Measurements from ENCODE around the gene MUCL3.

The MUCL3 gene, protein sequence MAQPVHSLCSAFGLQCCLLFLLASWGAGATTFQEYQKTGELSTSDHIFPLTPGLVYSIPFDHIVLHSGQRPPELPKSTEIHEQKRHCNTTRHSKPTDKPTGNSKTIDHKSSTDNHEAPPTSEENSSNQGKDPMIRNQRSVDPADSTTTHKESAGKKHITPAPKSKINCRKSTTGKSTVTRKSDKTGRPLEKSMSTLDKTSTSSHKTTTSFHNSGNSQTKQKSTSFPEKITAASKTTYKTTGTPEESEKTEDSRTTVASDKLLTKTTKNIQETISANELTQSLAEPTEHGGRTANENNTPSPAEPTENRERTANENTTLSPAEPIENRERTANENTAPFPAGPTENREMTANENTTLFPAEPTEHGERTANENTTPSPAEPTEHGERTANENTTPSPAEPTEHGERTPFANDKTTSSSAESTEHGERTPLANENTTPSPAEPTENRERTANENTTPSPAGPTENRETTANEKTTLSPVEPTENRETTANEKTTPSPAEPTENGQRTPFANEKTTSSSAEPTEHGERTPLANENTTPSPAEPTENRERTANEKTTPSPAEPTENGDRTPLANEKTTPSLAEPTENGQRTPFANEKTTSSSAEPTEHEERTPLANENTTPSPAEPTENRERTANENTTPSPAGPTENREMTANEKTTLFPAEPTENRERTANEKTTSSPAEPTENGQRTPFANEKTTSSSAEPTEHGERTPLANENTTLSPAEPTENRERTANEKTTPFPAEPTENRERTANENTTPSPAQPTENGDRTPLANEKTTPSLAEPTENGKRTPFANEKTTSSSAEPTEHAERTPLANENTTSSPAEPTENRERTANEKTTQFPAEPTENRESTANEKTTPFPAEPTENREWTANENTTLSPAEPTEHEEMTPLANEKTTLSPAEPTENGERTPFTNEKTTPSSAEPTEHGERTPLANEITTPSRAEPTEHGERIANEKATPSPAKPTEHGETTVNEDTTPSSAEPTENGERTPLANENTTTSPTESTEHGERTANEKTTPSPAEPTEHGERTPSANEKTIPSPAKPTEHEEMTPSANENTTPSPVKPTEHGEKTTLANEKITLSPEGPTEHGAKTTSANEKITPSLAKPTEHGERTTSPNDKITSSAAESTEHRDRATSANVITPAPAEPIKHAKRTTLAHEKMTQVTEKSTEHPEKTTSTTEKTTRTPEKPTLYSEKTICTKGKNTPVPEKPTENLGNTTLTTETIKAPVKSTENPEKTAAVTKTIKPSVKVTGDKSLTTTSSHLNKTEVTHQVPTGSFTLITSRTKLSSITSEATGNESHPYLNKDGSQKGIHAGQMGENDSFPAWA (N-terminal part only)

DNA sequence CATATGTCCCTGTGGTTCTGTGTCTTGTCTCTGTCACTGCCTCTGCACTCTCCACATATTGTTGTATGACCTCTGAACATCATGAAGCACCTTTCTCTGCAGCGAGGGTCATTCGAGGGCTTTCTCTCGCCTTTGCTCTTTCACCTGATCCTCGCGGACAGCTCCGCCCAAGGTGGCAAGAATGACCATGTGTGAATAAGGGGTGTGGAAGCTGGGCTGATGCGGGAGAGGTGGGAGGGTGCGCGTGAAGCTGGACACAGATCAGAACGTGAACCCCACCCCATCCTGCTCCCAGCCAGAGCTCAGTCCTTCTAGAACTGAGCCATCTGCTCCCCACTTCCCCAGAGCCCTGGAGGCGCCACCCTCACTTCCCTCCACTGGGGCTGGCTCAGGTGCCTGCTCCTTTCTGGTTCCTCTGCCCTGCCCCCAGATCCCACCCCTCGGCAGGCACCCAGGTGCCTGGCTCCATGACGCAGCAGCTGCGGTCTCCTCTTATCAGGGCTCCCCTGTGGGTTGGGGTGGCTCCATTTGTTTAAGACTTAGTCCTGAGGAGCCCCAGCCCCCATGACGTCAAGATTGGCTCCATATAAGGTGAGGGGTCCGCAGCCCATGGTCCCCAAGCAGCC is at the start of gene MUCL3:
Gene MUCL3 (plus strand): TSS at position 613 of the 626 bp plus-strand sequence. CDS start 27 bp downstream, outside the sequence.
- TF ChIP-seq, protein P1, sequence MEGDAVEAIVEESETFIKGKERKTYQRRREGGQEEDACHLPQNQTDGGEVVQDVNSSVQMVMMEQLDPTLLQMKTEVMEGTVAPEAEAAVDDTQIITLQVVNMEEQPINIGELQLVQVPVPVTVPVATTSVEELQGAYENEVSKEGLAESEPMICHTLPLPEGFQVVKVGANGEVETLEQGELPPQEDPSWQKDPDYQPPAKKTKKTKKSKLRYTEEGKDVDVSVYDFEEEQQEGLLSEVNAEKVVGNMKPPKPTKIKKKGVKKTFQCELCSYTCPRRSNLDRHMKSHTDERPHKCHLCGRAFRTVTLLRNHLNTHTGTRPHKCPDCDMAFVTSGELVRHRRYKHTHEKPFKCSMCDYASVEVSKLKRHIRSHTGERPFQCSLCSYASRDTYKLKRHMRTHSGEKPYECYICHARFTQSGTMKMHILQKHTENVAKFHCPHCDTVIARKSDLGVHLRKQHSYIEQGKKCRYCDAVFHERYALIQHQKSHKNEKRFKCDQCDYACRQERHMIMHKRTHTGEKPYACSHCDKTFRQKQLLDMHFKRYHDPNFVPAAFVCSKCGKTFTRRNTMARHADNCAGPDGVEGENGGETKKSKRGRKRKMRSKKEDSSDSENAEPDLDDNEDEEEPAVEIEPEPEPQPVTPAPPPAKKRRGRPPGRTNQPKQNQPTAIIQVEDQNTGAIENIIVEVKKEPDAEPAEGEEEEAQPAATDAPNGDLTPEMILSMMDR (IDR thresholded peaks at IDR 0.05; ENCODE audit: low read depth, low read length) = no peak
- no peak for DNase-seq (ENCODE audit: low read depth, low spot score)
- in situ Hi-C loops (cut with HindIII; ENCODE audit: low sequenced_read_pairs) = no loop called here
- no peak within 1 kb of the TSS for H3K4me3 ChIP-seq (ENCODE audit: low read depth, low read length)

DNA sequence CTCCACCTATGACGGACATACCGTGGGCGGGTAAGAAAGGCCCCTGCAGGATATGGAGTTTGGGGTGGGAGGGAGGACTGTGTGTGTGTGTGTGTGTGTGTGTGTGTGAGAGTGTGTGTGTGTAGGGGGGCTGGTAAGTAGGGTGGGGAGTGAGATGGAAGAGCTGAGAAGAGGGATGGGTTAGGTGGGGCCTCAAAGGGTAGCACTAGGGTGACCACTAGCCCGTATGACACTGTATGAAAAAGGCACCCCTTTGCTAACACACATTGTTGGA is 49.4 kb upstream of the MUCL3 start:
- H3K4me3 ChIP-seq (ENCODE audit: low read depth, low read length) = no peak overlapping the region
- in situ Hi-C loops (cut with HindIII; ENCODE audit: low sequenced_read_pairs) = no loop called here
- DNase-seq (ENCODE audit: low read depth, low spot score) = no peak

DNA sequence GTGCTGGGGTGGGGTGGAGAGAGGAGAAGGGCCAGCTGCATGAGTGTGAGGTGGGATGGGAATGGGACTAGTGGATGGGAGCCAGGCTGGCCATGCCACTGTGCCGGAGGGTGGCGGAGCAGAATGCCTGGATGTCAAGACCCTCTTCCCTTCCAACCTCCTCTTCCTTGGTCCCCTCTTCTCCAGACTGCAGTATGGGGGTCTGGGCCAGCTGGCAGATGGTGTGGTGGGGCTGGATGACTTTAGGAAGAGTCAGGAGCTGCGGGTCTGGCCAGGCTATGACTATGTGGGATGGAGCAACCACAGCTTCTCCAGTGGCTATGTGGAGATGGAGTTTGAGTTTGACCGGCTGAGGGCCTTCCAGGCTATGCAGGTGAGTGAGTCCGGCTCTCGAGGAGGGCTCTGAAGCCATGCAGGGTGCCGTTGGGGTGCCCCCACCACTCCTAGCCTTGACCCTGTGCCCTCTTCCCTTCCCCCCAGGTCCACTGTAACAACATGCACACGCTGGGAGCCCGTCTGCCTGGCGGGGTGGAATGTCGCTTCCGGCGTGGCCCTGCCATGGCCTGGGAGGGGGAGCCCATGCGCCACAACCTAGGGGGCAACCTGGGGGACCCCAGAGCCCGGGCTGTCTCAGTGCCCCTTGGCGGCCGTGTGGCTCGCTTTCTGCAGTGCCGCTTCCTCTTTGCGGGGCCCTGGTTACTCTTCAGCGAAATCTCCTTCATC is 48.8 kb upstream of the MUCL3 start:
- TF ChIP-seq, protein P1 (IDR thresholded peaks at IDR 0.05; ENCODE audit: low read depth, low read length) = no peak
- H3K4me3 ChIP-seq (ENCODE audit: low read depth, low read length) = no peak overlapping the region
- in situ Hi-C loops (cut with HindIII; ENCODE audit: low sequenced_read_pairs) = no loop called here
- DNase-seq (ENCODE audit: low read depth, low spot score) = no peak

More for the DNA sequence above, 49.4 kb upstream of the MUCL3 start:
- TF ChIP-seq, protein P1 (IDR thresholded peaks at IDR 0.05; ENCODE audit: low read depth, low read length) = no peak

DNA sequence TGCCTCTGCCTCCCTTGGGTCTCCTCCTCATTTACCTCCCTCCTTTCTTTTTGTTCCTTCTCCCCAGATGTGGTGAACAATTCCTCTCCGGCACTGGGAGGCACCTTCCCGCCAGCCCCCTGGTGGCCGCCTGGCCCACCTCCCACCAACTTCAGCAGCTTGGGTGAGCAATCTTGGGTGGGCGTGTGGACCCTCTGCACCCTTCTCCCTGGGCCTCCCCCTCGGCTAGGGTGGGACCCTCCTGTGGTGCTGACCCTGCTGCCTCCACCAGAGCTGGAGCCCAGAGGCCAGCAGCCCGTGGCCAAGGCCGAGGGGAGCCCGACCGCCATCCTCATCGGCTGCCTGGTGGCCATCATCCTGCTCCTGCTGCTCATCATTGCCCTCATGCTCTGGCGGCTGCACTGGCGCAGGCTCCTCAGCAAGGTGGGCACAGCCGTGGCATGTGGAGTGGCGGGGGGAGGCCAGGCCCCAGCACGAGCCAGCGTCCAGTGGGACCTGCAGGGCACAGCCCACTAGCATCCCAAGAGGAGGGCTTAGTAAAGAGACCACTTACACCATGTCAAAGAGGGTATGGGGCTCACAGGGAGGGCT is 47.7 kb upstream of the MUCL3 start:
- in situ Hi-C loops (cut with HindIII; ENCODE audit: low sequenced_read_pairs) = no loop called here
- TF ChIP-seq, protein P1 (IDR thresholded peaks at IDR 0.05; ENCODE audit: low read depth, low read length) = peak; percentile 28
- H3K4me3 ChIP-seq (ENCODE audit: low read depth, low read length) = no peak overlapping the region
- no peak for DNase-seq (ENCODE audit: low read depth, low spot score)

- no peak overlapping the region for H3K4me3 ChIP-seq (ENCODE audit: low read depth, low read length)
- TF ChIP-seq, protein P1 (IDR thresholded peaks at IDR 0.05; ENCODE audit: low read depth, low read length) = no peak
- DNase-seq (ENCODE audit: low read depth, low spot score) = no peak
- in situ Hi-C loops (cut with HindIII; ENCODE audit: low sequenced_read_pairs) = no loop called here
Measured at GRCh38 chr6:30893666-30894065, 47.1 kb upstream of the MUCL3 start.
